ENCODE data around the gene OR2T2. TPM values are rescaled to one million over a fixed set of nuclear protein-coding genes. Genes with fewer than 3 reads are reported as not detected.
"Not testable (repeated sequence)": the region's sequence is repeated elsewhere in the genome, so short reads cannot be mapped to it uniquely, and the experiment has no call there.

OR2T2 gene
- total RNA-seq, 1 experiment from 2014 or later: not detected

- in situ Hi-C loops (cut with HindIII; ENCODE audit: low pct_unique_long_range_greater_than_20kb, low sequenced_read_pairs); H3K4me1 ChIP-seq (ENCODE audit: control insufficient read depth, insufficient read depth, low read length); intact Hi-C loops (cut with micrococcal nuclease; ENCODE audit: unreplicated experiment); H3K9me3 ChIP-seq (ENCODE audit: control insufficient read depth, insufficient read depth, low read depth, low read length); POLR2A ChIA-PET; BruUV-seq (replicated peaks); DNase-seq (ENCODE audit: low read depth, low spot score); H3K4me3 ChIP-seq (ENCODE audit: low read depth in 2 of 2, low read length in 2 of 2); ATAC-seq; H3K36me3 ChIP-seq (ENCODE audit: control insufficient read depth, insufficient read depth, low read length); H3K27me3 ChIP-seq (ENCODE audit: control insufficient read depth, insufficient read depth, low read length); CTCF ChIA-PET; H3K27ac ChIP-seq (ENCODE audit: low read length): not testable (repeated sequence)
Measured at GRCh38 chr1:248455045-248455444, 9.6 kb downstream of the OR2T2 start.

GRCh38 chr1:248456635-248457034 is 11.2 kb downstream of the OR2T2 start:
- H3K27me3 ChIP-seq (ENCODE audit: control insufficient read depth, insufficient read depth, low read length); H3K27ac ChIP-seq (ENCODE audit: low read length); intact Hi-C loops (cut with micrococcal nuclease; ENCODE audit: unreplicated experiment); in situ Hi-C loops (cut with HindIII; ENCODE audit: low pct_unique_long_range_greater_than_20kb, low sequenced_read_pairs); CTCF ChIA-PET; H3K36me3 ChIP-seq (ENCODE audit: control insufficient read depth, insufficient read depth, low read length); H3K4me1 ChIP-seq (ENCODE audit: control insufficient read depth, insufficient read depth, low read length); DNase-seq (ENCODE audit: low read depth, low spot score); H3K9me3 ChIP-seq (ENCODE audit: control insufficient read depth, insufficient read depth, low read depth, low read length); ATAC-seq; POLR2A ChIA-PET; BruUV-seq (replicated peaks); H3K4me3 ChIP-seq (ENCODE audit: low read depth in 2 of 2, low read length in 2 of 2): not testable (repeated sequence)

GRCh38 chr1:248459117-248459516 is 13.7 kb downstream of the OR2T2 start:
- H3K9me3 ChIP-seq (ENCODE audit: control insufficient read depth, insufficient read depth, low read depth, low read length); intact Hi-C loops (cut with micrococcal nuclease; ENCODE audit: unreplicated experiment); POLR2A ChIA-PET; BruUV-seq (replicated peaks); H3K4me3 ChIP-seq (ENCODE audit: low read depth in 2 of 2, low read length in 2 of 2); H3K36me3 ChIP-seq (ENCODE audit: control insufficient read depth, insufficient read depth, low read length); CTCF ChIA-PET; DNase-seq (ENCODE audit: low read depth, low spot score); H3K4me1 ChIP-seq (ENCODE audit: control insufficient read depth, insufficient read depth, low read length); H3K27me3 ChIP-seq (ENCODE audit: control insufficient read depth, insufficient read depth, low read length); ATAC-seq; H3K27ac ChIP-seq (ENCODE audit: low read length); in situ Hi-C loops (cut with HindIII; ENCODE audit: low pct_unique_long_range_greater_than_20kb, low sequenced_read_pairs): not testable (repeated sequence)

GRCh38 chr1:248471154-248471553 is 25.7 kb downstream of the OR2T2 start:
- Histone ChIP-seq H3K4me3 (ENCODE audit: low read depth in 2 of 2, low read length in 2 of 2) (no peak overlapping the region), H3K27ac (ENCODE audit: low read length) (no peak overlapping the region), H3K9me3 (ENCODE audit: control insufficient read depth, insufficient read depth, low read depth, low read length) (no peaks in the 10 kb centered on the region), H3K36me3 (ENCODE audit: control insufficient read depth, insufficient read depth, low read length) (no peaks in the 10 kb centered on the region), H3K27me3 (ENCODE audit: control insufficient read depth, insufficient read depth, low read length) (no peaks in the 10 kb centered on the region), H3K4me1 (ENCODE audit: control insufficient read depth, insufficient read depth, low read length) (no peaks in the 10 kb centered on the region)
- no peak for DNase-seq (ENCODE audit: low read depth, low spot score)
- ChIA-PET POLR2A (no interaction called here), CTCF (no interaction called here)
- ATAC-seq: no peak
- no peak for TF ChIP-seq CTCF (IDR thresholded peaks at IDR 0.05)
- TF ChIP-seq REST (IDR thresholded peaks at IDR 0.05; ENCODE audit: insufficient read depth in 1 of 2, low read depth in 2 of 2, low read length in 1 of 2): no peak
- no peak for TF ChIP-seq TCF7L2 (IDR thresholded peaks at IDR 0.05; ENCODE audit: low read depth, low read length)
- TF ChIP-seq POLR2AphosphoS5 (IDR thresholded peaks at IDR 0.05; ENCODE audit: low read depth, low read length): no peak
- TF ChIP-seq SIN3A (IDR thresholded peaks at IDR 0.05; ENCODE audit: borderline replicate concordance, insufficient read depth, low read depth, low read length): no peak
- intact Hi-C loops (cut with micrococcal nuclease; ENCODE audit: unreplicated experiment) (no loop called here), in situ Hi-C loops (cut with HindIII; ENCODE audit: low pct_unique_long_range_greater_than_20kb, low sequenced_read_pairs) (no loop called here)
- BruUV-seq (replicated peaks): no TSS peak

GRCh38 chr1:248472111-248472510 is 26.7 kb downstream of the OR2T2 start:
- H3K4me3 ChIP-seq (ENCODE audit: low read depth in 2 of 2, low read length in 2 of 2); BruUV-seq (replicated peaks); H3K27ac ChIP-seq (ENCODE audit: low read length); H3K4me1 ChIP-seq (ENCODE audit: control insufficient read depth, insufficient read depth, low read length); intact Hi-C loops (cut with micrococcal nuclease; ENCODE audit: unreplicated experiment); POLR2A ChIA-PET; in situ Hi-C loops (cut with HindIII; ENCODE audit: low pct_unique_long_range_greater_than_20kb, low sequenced_read_pairs); ATAC-seq; DNase-seq (ENCODE audit: low read depth, low spot score); H3K36me3 ChIP-seq (ENCODE audit: control insufficient read depth, insufficient read depth, low read length); CTCF ChIA-PET; H3K27me3 ChIP-seq (ENCODE audit: control insufficient read depth, insufficient read depth, low read length); H3K9me3 ChIP-seq (ENCODE audit: control insufficient read depth, insufficient read depth, low read depth, low read length): not testable (repeated sequence)

GRCh38 chr1:248473051-248473450 is 27.6 kb downstream of the OR2T2 start, which contains the start of gene OR2T3:
Gene OR2T3 (plus strand): TSS chr1:248473351. CDS start chr1:248473351, 0 bp downstream.
- H3K9me3 ChIP-seq (ENCODE audit: control insufficient read depth, insufficient read depth, low read depth, low read length); H3K4me1 ChIP-seq (ENCODE audit: control insufficient read depth, insufficient read depth, low read length); CTCF ChIA-PET; BruUV-seq (replicated peaks); POLR2A ChIA-PET; H3K27ac ChIP-seq (ENCODE audit: low read length); ATAC-seq; intact Hi-C loops (cut with micrococcal nuclease; ENCODE audit: unreplicated experiment); H3K36me3 ChIP-seq (ENCODE audit: control insufficient read depth, insufficient read depth, low read length); H3K27me3 ChIP-seq (ENCODE audit: control insufficient read depth, insufficient read depth, low read length); H3K4me3 ChIP-seq (ENCODE audit: low read depth in 2 of 2, low read length in 2 of 2); in situ Hi-C loops (cut with HindIII; ENCODE audit: low pct_unique_long_range_greater_than_20kb, low sequenced_read_pairs); DNase-seq (ENCODE audit: low read depth, low spot score): not testable (repeated sequence)
